HG02571 (cell line): Measurements from ENCODE around the gene DNAI2.

Experiments used
- ATAC-seq: cut with Tn5 transposase; IDR thresholded peaks from one replicate; pipeline ENCODE4 v1.9.1; 2021; ENCODE audit warnings: mild to moderate bottlenecking, moderate library complexity; ENCODE audit not compliant: unreplicated experiment

The DNAI2 gene

DNA sequence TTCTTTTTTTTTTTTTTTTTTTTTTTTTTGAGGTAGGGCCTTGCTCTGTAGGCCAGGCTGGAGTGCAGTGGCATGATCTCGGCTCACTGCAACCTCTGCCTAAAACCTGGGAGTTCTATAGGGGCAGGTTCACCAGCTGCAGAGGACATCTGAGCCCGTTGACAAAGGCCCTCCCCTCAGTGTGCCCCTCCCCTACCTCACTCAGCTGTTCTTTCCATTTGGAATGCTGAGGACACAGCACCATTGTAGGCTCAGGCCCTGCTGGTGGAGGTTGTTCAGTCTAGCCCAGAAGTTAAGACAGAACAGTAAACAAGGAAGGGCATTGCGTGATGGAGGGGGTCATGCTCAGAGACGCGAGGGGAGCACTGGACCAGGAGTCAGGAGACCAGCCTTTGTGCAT lies 30.1 kb downstream of the DNAI2 start:
- ATAC-seq, result no peak

DNA sequence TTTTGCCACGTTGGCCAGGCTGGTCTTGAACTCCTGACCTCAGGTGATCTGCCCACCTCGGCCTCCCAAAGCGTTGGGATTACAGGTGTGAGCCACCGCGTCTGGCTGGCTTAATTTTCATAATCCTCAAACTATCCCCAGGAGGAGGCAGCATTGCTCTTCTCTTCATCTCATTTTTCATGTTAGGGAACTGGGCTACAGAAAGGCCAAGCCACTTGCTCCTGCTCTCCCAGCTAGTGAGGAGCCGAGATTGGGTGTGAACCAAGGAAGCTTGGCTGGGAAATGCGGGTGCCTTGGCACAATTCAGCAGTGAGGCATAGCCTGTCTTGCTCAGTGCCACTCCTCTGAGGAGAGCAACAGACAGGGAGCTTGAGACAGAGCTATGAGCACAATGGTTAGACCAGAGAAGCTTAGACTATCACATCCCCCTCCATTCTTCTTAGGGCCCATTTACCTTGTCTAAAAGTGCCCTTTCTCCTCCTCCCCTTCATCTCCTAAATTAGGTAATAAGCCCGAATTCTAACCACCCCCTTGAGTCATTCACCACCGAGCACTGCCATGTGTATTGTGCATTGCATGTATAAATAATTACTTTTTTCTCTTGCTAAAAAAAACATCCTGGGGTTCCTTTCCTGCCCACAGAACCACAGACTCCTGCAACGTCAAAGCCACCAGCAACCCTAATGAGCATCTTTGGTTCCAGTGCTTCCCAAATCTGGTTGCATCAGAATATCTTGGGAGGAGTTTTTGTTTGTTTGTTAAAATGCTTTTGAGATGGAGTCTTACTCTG lies 32.0 kb downstream of the DNAI2 start:
- ATAC-seq, result no peak

DNA sequence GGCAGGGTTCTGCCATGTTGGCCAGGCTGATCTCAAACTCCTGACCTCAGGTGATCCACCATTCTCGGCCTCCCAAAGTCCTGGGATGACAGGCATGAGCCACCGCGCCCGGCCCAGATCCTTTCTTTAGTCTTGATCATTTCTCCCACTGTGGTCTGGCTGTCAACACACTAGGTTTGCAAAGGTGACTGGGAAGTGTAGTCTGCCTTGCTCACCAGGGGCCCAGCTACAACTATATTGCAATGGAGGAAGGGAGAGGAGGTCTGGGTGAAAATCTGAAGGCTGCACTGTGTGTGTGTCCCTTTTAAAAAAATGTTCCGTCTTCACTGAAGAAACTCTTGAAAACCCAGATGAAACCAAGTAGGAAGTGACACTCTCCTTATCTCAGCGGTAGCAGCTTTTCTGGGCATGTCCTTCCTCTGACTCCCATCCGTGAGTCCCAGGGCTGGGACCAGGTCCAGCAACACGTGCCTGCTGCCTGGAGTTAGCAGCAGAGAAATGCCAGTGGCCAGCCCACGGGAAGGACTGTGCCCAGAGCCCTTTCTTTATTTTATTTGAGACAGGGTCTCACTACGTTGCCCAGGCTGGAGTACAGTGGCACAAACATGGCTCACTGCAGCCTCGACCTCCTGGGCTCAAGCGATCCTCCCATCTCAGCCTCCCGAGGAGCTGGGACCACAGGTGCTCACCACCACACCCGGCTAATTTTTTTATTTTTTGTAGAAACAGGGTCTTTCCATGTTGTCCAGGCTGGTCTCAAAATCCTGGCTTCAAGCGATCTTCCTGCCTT lies 34.1 kb downstream of the DNAI2 start:
- ATAC-seq, result no peak

DNA sequence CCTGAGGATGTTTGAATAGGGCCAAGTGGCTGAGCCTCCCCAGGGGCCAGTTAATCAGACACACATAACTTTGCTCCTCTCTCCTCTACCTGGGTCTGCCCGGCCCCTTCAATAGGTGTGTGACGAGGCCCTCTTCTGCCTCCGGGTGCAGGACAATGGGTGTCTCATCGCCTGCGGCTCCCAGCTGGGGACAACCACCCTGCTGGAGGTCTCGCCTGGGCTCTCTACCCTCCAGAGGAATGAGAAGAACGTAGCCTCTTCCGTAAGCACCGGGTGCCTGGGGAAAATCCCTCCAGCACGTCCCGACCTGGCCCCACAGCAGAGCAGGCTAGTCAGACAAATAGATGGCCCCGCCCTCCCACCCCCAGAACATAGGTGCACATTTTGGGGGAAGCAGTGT lies 35.9 kb downstream of the DNAI2 start:
- ATAC-seq, result no peak

DNA sequence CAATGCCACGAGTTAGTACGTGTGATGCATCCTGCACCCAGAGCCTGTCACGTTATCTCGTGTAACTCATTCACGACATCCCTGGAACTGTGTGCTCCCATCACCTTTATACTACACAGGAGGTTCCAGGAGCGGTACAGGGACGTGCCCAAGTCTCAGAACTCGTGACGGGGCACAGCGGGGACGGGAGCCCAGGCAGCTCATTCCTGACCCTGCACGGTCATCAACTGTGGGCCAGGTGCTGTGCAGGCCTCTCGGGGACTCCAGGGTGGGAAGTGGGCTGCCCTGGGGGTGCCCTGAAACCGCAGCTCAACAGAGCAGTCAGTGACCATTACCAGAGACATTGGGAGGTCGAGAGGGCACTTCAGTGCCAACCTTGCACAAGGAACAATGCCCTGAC lies 40.8 kb downstream of the DNAI2 start:
- ATAC-seq, result no peak

DNA sequence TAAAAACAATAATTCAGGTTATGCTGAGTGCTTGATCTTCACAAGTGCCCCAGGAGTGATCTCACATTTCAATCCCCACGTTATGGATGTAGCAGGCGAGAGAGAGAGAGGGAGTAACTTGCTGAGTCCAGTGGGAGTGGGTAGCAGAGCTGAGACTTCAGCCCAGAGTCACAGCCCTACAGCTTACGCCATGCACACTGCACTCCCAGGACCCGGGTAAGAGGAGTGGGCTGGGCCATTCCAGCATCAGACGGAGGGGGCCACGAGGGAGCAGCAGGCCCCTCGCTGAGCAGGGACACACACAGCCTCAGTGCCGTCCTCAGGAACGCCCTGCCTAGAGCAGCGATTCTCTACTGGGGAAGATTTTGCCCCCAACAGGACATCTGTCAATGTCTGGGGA lies 42.2 kb downstream of the DNAI2 start:
- ATAC-seq, result no peak

DNA sequence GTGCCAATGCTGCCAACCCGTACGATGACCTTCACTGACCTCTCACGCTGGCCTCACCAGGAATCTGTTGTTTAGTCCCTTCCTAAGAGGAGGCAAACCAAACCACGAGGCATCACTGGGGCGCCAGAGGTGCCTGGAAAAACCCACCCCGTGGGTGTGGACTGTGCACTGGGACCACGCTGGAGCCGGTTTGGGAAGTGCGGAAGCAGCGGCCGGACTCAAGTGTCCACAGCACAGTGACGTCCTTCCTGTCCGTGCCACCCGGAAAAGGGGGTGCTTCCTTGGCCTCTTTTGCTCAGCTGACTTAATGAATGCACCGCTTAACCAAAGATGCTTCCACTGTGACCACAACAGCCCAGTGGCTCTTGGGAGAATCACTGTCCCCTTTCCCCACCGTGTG lies 43.0 kb downstream of the DNAI2 start:
- ATAC-seq, result no peak

DNA sequence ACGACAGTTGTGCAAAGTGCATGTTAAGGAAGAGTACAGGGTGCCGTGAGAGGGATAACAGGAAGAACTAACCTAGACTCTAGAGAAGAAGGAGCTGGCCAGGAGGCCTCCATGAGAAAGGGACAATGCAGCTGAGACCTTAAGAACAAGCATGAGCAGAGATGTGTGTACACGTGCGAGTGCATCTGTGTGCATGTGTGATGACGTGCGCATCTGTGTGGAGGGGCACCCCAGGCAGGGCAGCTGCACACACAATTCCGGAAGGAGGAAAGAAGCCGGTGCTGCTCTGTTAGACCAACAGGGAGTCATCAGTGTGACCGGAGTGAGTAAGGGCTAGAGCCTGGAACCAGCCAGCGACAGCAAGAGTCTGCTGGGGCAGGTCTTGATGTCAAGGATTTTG lies 44.4 kb downstream of the DNAI2 start:
- ATAC-seq, result no peak

DNA sequence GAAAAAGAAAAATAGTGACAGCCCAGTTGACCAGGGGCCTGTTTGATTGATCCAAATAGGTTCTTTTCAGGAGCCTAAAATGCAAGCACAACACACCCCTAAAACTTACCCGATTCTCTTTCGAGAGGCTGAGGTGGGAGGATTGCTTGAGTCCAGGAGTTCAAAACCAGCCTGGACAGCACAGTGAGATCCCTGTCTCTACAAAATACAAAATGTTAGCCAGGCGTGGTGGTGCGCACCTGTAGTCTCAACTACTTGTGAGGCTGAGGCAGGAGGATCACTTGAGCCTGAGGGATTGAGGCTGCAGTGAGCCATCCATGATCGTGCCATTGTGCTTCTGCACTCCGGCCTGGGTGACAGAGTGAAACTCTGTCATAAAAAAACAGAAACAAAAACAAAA lies 50.5 kb downstream of the DNAI2 start:
- no peak for ATAC-seq

DNA sequence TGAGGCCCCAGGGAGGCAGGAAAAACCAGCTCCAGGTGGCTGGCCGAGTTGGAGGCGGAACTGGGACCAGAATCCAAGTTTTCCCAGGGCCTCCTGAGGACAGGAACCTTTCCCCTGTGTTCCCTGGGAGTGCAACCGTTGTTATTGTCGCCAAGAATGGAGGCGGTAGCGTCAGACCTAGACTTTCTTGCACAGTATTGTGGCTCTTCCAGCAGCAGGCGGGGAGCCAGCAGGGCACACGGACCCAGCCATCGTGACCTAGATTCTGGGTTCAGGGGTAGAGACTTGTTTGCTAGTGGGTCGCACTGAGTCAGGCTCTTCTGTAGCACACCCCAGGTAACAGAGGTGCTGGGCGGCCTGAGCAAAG lies 51.3 kb downstream of the DNAI2 start:
- no peak for ATAC-seq

DNA sequence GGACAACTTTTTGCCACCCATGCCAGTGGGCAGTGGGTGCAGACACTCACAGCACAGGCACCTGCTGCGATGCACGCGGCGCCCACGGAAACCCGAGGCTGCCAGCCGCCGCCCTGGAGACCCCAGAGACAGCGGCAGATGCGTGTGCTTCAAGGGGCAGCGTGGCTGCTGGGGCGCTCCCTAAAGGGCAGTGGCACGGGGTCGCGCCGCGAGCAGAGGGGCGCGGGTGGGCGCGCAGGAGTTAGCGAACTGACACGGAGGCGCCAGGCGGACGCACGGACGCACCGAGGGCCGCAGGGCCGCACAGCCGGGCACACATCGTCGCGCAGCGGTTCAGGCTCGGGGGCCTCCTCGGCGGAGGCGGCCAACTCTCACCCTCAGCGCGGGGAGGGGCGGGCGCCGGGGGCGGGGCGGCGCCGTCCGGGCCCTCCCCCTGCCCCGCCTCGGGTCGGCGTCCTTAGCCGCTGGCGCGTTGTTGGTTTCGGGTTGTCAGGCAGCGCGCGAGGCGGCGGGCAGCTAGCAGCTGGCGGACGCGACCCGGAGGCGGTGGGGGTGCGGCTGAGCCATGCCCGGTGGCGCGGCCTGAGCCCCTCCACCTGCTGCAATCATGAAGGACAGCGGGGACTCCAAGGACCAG lies 51.8 kb downstream of the DNAI2 start, which contains the start of gene KIF19:
KIF19 (plus strand) TSS at position 484 of the 637 bp plus-strand sequence; CDS start at position 608, 124 bp downstream.
- ATAC-seq, result no peak

DNA sequence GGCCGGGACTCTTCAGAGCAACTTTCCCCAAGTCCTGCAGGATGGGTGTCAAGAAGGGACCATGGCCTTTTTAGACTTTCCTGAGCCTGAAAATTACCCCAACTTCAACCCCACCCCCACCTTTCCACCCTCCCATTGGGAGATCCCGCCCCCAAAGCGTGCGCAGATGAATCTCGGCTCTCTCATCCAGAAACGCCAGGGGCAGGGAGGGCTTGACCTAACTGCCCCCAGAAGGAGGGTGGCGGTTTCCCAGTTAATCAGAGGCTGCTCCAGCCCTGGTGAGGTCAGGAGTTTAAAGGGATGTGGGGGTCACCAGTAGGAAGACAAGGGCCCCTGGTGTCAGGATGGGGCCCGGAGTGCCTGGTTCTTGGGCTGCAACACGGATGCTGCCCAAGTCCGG lies 52.5 kb downstream of the DNAI2 start:
- ATAC-seq, result no peak

DNA sequence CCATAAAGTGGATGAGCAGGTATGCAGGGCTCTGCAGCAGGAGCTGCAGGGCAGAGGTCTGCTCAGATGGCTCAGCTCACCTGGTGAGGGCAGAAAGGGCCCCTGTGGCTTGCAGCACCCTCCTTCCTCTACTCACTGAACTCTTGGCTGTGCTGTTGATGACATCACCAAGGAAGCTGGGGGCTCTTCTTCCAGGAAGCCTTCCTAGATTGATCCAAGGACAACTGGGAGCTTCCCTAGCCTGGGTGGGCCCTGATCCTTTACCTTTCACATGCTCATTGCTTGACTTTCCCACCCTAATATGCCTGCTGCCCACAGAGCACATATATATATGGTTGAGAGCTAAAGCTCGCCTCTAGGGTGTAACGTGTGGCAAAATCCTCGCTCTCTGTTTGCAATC lies 54.5 kb downstream of the DNAI2 start:
- ATAC-seq, result no peak

DNA sequence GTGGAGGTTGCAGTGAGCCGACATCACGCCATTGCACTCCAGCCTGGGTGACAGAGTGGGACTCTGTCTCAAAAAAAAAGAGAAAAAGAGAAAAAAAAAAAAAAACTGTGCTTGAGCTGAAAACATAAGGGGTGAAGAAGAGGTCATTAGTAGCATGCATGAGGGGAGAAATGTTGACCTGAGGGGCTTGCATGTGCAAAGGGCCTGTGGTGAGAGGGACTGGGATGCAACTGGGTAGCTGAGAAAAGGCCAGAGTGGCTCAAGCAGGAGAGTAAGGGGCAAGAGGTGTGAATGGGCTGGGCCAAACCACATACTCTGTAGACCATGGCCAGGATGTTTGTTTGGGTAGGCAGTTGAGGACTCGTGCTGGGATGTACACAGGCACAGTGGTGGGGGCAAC lies 55.3 kb downstream of the DNAI2 start:
- no peak for ATAC-seq

DNA sequence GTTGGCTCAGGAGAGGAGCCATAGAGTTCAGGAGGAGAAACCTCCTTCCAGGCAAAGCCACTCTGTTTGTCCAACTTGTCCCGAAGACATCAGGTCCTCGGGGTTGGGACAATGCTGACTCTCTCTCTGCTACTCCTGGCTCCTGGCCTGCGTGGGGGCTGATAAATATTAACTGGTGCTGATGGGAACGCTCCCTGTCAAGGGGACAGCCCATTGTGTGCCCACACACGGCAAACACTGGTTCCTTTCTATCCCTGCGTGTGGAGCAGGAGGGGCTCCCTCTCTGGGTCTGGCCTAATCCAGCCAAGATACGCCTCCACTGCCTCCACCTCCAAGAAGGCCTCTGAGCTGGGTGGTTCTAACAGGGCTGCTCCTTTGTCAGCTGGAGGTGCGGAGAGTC lies 56.4 kb downstream of the DNAI2 start:
- ATAC-seq, result no peak

DNA sequence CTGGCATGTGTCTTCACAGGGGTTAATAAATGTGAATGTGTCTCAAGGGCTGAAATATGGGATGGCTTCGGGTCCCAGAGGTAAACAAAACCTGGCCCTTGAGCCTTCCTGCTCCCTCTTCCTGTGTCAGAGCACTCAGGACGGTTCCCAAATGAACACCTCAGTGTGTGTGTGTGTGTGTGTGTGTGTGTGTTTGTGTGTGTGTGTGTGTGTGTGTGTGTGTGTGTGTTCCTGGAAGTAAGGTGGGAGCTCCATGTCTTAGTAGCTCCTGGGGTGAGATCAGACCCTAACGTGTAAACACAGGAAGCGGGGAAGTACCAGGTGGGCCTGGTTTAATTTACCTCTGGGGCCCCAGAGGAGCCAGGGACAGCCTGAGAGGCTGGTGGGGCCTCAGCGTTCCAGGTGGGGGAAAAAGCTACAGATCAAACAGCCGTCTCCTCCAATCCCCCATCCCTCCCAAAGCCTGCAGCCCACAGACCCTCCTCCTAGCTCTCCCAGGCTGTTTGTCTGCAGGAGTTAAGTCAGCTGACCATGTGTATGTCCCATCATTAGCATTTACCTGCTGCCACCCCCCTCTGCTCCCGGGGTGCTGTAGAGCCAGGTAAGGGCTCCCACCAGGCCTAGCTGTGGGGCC lies 58.1 kb downstream of the DNAI2 start:
- ATAC-seq, result no peak

DNA sequence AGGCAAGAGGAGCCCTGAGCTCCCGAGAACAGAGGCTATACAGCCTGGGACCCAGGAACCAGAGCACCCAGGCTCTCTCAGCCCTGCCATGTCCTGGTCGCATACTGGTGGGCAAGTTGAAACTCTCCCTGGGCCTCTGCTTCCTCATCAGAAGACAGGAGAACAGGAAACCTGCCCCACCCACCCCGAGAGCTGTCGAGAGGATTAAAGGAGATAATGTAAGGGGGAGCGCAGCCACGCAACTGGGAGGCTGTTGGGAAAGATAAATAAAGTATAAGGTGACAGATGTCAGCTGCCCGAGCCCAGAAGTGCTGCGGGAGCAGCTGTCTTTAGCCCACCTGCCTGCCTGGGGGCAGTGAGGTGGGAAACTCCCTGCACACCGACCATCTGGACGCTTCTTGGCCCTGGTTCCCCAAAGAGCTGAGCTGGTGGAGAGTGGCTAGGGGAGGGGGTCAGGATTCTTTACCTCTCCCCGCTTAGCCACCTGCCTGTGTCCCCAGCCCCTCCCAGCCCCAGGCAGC lies 58.8 kb downstream of the DNAI2 start:
- no peak for ATAC-seq

DNA sequence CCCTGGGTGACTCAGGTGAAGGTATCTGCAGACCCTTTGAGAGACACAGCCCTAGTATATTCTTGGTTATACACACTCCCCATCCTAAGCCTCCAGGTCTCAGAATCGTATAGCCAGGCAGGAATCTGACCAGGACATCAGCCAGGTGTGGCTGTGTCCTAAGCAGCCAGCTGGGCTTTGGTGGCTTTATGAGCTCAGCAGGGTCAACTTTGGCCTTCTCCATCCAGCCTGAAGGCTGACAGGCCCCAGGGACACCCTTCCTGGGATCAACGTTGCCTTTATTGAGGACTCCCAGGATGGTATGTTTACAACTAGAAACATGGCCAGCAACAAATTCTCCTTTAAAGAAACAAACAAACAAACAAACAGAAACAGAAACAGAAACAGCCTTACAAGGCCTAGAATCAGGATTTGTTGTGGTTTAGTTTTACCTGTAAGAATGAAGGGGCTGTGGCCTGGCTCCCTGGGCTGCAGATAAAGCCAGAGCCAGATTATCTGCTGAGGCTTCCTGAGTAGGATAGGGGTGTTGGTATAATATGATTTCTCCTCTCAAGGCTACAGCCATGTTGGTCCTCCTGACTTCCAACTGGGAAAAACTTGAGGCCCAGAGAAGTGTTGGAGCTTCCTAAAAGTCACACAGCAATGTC lies 60.5 kb downstream of the DNAI2 start:
- no peak for ATAC-seq

DNA sequence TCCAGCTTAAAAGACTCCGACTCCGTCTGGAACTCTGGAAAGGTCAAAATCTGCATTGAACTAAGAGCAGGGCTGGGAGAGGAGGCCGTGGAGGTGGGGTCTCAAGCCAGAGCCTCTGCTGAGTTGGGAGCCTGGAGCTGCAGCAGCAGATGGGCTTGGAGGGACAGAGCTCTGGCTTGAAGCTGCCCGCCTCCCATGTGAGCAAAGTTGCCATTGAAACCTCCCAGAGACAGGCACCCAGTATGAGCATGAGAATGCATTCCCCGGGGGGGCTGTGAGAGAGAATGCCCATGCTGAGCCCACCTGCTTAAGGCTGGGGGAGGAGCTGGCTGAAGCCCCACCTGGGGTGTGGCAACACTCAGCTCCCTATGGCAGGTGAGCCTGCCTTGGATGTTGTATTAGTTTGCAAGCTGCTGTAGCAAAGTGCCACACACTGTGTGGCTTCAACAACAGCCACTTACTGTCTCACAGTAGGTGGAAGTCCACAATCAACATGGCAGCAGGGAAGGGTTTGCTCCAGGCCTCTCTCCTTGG lies 61.6 kb downstream of the DNAI2 start:
- no peak for ATAC-seq

DNA sequence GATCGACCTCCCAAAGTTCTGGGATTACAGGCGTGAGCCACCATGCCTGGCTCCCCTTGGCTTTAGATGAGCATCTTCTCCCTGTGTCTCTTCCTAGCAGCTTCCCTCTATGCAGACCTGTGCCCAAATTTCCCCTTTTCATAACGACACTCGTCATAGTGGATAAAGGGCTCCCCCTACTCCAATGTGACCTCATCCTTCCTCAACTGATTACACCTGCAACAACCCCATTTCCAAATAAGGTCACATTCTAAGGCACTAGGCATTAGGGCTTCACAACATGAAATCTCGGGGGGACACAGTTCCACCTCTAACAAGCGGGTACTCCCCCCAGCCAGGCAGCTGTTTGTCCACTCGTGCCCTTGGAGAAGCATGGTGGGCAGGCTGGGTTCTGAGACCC lies 62.3 kb downstream of the DNAI2 start:
- ATAC-seq, result no peak
